ENCODE results near the gene PKDCC. TPM values are rescaled to one million over a fixed set of nuclear protein-coding genes. Genes with fewer than 3 reads are reported as not detected.

The PKDCC gene
- total RNA-seq, 1 donor from 2014 or later: not detected

GRCh38 chr2:42098571-42099437, 51.0 kb downstream of the PKDCC start:
- H3K4me1 Mint-ChIP-seq: peaks cover 59% of the 10 kb centered on the region
- no peaks in the 10 kb centered on the region for H3K36me3 Mint-ChIP-seq (ENCODE audit: low read depth)
- ATAC-seq (ENCODE audit: low read depth): no peak
- peak overlapping the region; percentile 64 for H3K4me3 Mint-ChIP-seq
- peak overlapping the region; percentile 88 for H3K27ac Mint-ChIP-seq
- CTCF ChIA-PET: interaction anchor here (0.6 to 5.8 kb wide), 7 partner anchors 8 to 142 kb away, joined by 3 to 104 read pairs (median 3); no protein-coding TSS in a partner anchor
- no peaks in the 10 kb centered on the region for H3K27me3 Mint-ChIP-seq
- no peak for DNase-seq
- POLR2A ChIA-PET: interaction anchor here (0.6 to 2.8 kb wide), 8 partner anchors 11 to 712 kb away, joined by 3 to 18 read pairs (median 6); partner anchors contain the start of gene EML4
- intact Hi-C loops (cut with micrococcal nuclease): loop anchor here (5.0 to 10.0 kb wide), 2 partner anchors 393 to 566 kb away; partner anchors contain the start of gene KCNG3
- no peaks in the 10 kb centered on the region for H3K9me3 Mint-ChIP-seq
- no peak for TF ChIP-seq CTCF (IDR thresholded peaks at IDR 0.05)

GRCh38 chr2:42099438-42100173, 51.8 kb downstream of the PKDCC start:
- intact Hi-C loops (cut with micrococcal nuclease): loop anchor here (5.0 to 10.0 kb wide), 4 partner anchors 393 to 1895 kb away; partner anchors contain the start of genes KCNG3 and LRPPRC
- Mint-ChIP-seq H3K4me3 (peak overlapping the region; percentile 50), H3K4me1 (peaks cover 59% of the 10 kb centered on the region), H3K36me3 (ENCODE audit: low read depth) (no peaks in the 10 kb centered on the region), H3K9me3 (no peaks in the 10 kb centered on the region), H3K27me3 (no peaks in the 10 kb centered on the region), H3K27ac (peak overlapping the region; percentile 88)
- POLR2A ChIA-PET: interaction anchor here (0.5 to 2.8 kb wide), 13 partner anchors 10 to 711 kb away, joined by 3 to 18 read pairs (median 4); partner anchors contain the start of gene EML4
- peak; percentile 6 for ATAC-seq (ENCODE audit: low read depth)
- CTCF ChIA-PET: interaction anchor here (0.6 to 1.5 kb wide), 4 partner anchors 9 to 97 kb away, joined by 3 to 9 read pairs (median 3); no protein-coding TSS in a partner anchor
- no peak for TF ChIP-seq CTCF (IDR thresholded peaks at IDR 0.05)
- no peak for DNase-seq

- ATAC-seq (ENCODE audit: low read depth) (no peak), DNase-seq (no peak)
- intact Hi-C loops (cut with micrococcal nuclease): loop anchor here (5.0 to 10.0 kb wide), 2 partner anchors 1072 to 1894 kb away; partner anchors contain the start of gene LRPPRC
- TF ChIP-seq CTCF (IDR thresholded peaks at IDR 0.05): no peak
- ChIA-PET POLR2A (interaction anchor here (1.1 to 3.6 kb wide), 8 partner anchors 18 to 156 kb away, joined by 3 to 22 read pairs (median 8); partner anchors contain the start of gene EML4), CTCF (interaction anchor here (1.5 kb wide), 1 partner anchor 96 kb away, joined by 9 read pairs; no protein-coding TSS in a partner anchor)
- peak overlapping the region; percentile 57 for H3K27ac Mint-ChIP-seq
- no peaks in the 10 kb centered on the region for H3K27me3 Mint-ChIP-seq
- no peaks in the 10 kb centered on the region for H3K36me3 Mint-ChIP-seq (ENCODE audit: low read depth)
- peaks cover 59% of the 10 kb centered on the region for H3K4me1 Mint-ChIP-seq
- peak overlapping the region; percentile 50 for H3K4me3 Mint-ChIP-seq
- H3K9me3 Mint-ChIP-seq: no peaks in the 10 kb centered on the region
Measured at GRCh38 chr2:42100683-42101205, 52.9 kb downstream of the PKDCC start.

GRCh38 chr2:42101206-42102023, 53.6 kb downstream of the PKDCC start:
- no peak for TF ChIP-seq CTCF (IDR thresholded peaks at IDR 0.05)
- Mint-ChIP-seq H3K36me3 (ENCODE audit: low read depth) (no peaks in the 10 kb centered on the region), H3K4me3 (peak overlapping the region; percentile 88), H3K27ac (peak overlapping the region; percentile 57), H3K9me3 (no peaks in the 10 kb centered on the region), H3K27me3 (no peaks in the 10 kb centered on the region), H3K4me1 (peaks cover 53% of the 10 kb centered on the region)
- POLR2A ChIA-PET: interaction anchor here (0.6 to 5.8 kb wide), 12 partner anchors 9 to 137 kb away, joined by 3 to 62 read pairs (median 6); partner anchors contain the start of gene EML4
- CTCF ChIA-PET: interaction anchor here (1.0 to 1.5 kb wide), 2 partner anchors 11 to 95 kb away, joined by 3 to 9 read pairs; no protein-coding TSS in a partner anchor
- intact Hi-C loops (cut with micrococcal nuclease): loop anchor here (1.0 to 10.0 kb wide), 7 partner anchors 17 to 1893 kb away; partner anchors contain the start of genes COX7A2L, EML4 and LRPPRC
- peak; percentile 61 for DNase-seq
- ATAC-seq (ENCODE audit: low read depth): peak; percentile 10

Measured in activated B cell treated with CpG ODN at 0.5 μM for 24 hours (primary cell).